ENCODE measurements around the gene MINK1. TPM values are rescaled to one million over a fixed set of nuclear protein-coding genes. Genes with fewer than 3 reads are reported as not detected.

Gene MINK1
- total RNA-seq, 1 experiment from 2014 or later = 105 TPM

DNA sequence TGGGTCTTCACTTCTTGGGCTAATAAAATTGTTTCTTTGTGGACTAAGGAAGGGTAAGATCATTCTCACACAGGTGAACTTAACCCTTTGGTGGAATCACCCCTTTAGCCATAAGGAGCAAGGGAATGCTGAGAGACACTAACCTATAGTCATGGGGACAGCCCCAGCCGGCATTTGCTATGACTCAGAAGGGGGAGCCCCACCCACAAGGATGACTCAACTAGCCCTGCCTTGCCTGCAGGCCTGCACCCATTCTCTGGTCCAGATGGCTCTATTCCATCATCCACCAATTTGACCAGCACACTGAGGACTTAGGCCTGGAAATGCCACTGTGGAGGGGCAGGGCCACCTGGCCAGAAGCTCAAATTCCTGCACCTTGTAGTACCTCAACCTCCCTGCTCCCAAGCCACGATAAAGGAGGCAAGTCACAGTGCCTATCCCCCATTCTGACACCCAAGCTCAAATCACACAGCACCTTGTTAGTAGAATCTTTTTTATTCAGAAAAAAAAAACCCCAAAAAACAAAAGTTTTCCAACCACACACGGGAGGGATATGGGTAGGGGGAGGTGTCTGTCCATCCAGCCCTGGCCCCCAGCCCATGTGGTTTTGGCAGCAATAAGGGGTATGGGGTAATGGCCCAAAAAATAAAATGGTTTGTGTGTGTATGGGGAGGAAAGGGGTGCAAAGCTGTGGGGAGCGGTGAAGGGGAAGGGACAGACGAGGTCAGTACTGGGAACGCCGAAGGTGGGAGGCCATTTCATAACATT is 112.2 kb downstream of the MINK1 start (continued):
- TF ChIP-seq, protein P1, sequence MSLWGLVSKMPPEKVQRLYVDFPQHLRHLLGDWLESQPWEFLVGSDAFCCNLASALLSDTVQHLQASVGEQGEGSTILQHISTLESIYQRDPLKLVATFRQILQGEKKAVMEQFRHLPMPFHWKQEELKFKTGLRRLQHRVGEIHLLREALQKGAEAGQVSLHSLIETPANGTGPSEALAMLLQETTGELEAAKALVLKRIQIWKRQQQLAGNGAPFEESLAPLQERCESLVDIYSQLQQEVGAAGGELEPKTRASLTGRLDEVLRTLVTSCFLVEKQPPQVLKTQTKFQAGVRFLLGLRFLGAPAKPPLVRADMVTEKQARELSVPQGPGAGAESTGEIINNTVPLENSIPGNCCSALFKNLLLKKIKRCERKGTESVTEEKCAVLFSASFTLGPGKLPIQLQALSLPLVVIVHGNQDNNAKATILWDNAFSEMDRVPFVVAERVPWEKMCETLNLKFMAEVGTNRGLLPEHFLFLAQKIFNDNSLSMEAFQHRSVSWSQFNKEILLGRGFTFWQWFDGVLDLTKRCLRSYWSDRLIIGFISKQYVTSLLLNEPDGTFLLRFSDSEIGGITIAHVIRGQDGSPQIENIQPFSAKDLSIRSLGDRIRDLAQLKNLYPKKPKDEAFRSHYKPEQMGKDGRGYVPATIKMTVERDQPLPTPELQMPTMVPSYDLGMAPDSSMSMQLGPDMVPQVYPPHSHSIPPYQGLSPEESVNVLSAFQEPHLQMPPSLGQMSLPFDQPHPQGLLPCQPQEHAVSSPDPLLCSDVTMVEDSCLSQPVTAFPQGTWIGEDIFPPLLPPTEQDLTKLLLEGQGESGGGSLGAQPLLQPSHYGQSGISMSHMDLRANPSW (CRISPR knock-in tag; conservative IDR thresholded peaks at IDR 0.05; ENCODE audit: low read depth) = no peak
- TF ChIP-seq JAZF1 (CRISPR knock-in tag; IDR thresholded peaks at IDR 0.05) (no peak), ZNF232 (CRISPR knock-in tag; IDR thresholded peaks at IDR 0.05) (0 out of 2 replicates have a peak, but pooled peaks have one; percentile 11), ZNF416 (CRISPR knock-in tag; IDR thresholded peaks at IDR 0.05) (no peak), NR1H2 (CRISPR knock-in tag; IDR thresholded peaks at IDR 0.05) (no peak), TEAD4 (CRISPR knock-in tag; IDR thresholded peaks at IDR 0.05) (no peak), TP53 (CRISPR knock-in tag; IDR thresholded peaks at IDR 0.05) (no peak), ZBTB21 (CRISPR knock-in tag; IDR thresholded peaks at IDR 0.05; ENCODE audit: borderline replicate concordance) (0 out of 2 replicates have a peak, but pooled peaks have one; percentile 15)
- TF ChIP-seq, protein P2, sequence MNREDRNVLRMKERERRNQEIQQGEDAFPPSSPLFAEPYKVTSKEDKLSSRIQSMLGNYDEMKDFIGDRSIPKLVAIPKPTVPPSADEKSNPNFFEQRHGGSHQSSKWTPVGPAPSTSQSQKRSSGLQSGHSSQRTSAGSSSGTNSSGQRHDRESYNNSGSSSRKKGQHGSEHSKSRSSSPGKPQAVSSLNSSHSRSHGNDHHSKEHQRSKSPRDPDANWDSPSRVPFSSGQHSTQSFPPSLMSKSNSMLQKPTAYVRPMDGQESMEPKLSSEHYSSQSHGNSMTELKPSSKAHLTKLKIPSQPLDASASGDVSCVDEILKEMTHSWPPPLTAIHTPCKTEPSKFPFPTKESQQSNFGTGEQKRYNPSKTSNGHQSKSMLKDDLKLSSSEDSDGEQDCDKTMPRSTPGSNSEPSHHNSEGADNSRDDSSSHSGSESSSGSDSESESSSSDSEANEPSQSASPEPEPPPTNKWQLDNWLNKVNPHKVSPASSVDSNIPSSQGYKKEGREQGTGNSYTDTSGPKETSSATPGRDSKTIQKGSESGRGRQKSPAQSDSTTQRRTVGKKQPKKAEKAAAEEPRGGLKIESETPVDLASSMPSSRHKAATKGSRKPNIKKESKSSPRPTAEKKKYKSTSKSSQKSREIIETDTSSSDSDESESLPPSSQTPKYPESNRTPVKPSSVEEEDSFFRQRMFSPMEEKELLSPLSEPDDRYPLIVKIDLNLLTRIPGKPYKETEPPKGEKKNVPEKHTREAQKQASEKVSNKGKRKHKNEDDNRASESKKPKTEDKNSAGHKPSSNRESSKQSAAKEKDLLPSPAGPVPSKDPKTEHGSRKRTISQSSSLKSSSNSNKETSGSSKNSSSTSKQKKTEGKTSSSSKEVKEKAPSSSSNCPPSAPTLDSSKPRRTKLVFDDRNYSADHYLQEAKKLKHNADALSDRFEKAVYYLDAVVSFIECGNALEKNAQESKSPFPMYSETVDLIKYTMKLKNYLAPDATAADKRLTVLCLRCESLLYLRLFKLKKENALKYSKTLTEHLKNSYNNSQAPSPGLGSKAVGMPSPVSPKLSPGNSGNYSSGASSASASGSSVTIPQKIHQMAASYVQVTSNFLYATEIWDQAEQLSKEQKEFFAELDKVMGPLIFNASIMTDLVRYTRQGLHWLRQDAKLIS (CRISPR knock-in tag; IDR thresholded peaks at IDR 0.05; ENCODE audit: borderline replicate concordance) = no peak
- TF ChIP-seq, protein P3, sequence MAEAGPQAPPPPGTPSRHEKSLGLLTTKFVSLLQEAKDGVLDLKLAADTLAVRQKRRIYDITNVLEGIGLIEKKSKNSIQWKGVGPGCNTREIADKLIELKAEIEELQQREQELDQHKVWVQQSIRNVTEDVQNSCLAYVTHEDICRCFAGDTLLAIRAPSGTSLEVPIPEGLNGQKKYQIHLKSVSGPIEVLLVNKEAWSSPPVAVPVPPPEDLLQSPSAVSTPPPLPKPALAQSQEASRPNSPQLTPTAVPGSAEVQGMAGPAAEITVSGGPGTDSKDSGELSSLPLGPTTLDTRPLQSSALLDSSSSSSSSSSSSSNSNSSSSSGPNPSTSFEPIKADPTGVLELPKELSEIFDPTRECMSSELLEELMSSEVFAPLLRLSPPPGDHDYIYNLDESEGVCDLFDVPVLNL (CRISPR knock-in tag; IDR thresholded peaks at IDR 0.05; ENCODE audit: borderline replicate concordance, low read depth) = no peak
- TF ChIP-seq, protein P4, sequence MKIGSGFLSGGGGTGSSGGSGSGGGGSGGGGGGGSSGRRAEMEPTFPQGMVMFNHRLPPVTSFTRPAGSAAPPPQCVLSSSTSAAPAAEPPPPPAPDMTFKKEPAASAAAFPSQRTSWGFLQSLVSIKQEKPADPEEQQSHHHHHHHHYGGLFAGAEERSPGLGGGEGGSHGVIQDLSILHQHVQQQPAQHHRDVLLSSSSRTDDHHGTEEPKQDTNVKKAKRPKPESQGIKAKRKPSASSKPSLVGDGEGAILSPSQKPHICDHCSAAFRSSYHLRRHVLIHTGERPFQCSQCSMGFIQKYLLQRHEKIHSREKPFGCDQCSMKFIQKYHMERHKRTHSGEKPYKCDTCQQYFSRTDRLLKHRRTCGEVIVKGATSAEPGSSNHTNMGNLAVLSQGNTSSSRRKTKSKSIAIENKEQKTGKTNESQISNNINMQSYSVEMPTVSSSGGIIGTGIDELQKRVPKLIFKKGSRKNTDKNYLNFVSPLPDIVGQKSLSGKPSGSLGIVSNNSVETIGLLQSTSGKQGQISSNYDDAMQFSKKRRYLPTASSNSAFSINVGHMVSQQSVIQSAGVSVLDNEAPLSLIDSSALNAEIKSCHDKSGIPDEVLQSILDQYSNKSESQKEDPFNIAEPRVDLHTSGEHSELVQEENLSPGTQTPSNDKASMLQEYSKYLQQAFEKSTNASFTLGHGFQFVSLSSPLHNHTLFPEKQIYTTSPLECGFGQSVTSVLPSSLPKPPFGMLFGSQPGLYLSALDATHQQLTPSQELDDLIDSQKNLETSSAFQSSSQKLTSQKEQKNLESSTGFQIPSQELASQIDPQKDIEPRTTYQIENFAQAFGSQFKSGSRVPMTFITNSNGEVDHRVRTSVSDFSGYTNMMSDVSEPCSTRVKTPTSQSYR (CRISPR knock-in tag; IDR thresholded peaks at IDR 0.05) = 0 out of 2 replicates have a peak, but pooled peaks have one; percentile 32

DNA sequence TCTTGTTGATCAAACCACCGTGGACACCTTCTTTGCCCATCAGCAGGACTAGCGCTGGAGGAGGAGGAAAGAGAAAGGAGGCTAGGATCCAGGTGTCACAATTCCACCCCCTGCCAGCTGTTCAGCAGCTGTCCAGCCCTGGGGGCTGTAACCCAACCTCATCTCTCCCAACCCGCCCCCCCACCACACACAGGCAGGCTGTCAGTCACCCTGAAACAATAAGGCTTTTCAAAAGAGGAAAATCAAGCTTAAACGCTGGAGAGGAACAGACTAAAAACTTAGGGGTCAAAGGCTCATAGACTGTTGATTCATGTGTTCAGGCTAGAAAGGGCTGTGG is 112.8 kb downstream of the MINK1 start:
- peaks cover 43% of the 10 kb centered on the region for H3K36me3 Mint-ChIP-seq

More for the DNA sequence above, 112.8 kb downstream of the MINK1 start:
- peaks cover 36% of the 10 kb centered on the region for H3K4me1 Mint-ChIP-seq
- POLR2A ChIA-PET = interaction anchor here (0.6 to 3.5 kb wide), 4 partner anchors 23 to 151 kb away, joined by 3 to 45 read pairs (median 4); partner anchors contain the start of gene SPAG7
- H3K9me3 Mint-ChIP-seq = no peaks in the 10 kb centered on the region
- ATAC-seq = no peak
- CTCF ChIA-PET = interaction anchor here (1.5 kb wide), 1 partner anchor 37 kb away, joined by 4 read pairs; no protein-coding TSS in a partner anchor
- peak overlapping the region; percentile 91 for H3K4me3 Mint-ChIP-seq
- no peak for DNase-seq (ENCODE audit: low spot score)
- no peaks in the 10 kb centered on the region for H3K27me3 Mint-ChIP-seq (ENCODE audit: low read depth)
- peak overlapping the region; percentile 97 for H3K27ac Mint-ChIP-seq
- TF ChIP-seq ZNF263 (CRISPR knock-in tag; IDR thresholded peaks at IDR 0.05; ENCODE audit: low read depth) (no peak), TP53 (CRISPR knock-in tag; IDR thresholded peaks at IDR 0.05) (no peak), FOXP1 (CRISPR knock-in tag; IDR thresholded peaks at IDR 0.05; ENCODE audit: borderline replicate concordance) (no peak), TCF7 (CRISPR knock-in tag; IDR thresholded peaks at IDR 0.05; ENCODE audit: low read depth) (no peak), GRHL2 (CRISPR knock-in tag; IDR thresholded peaks at IDR 0.05; ENCODE audit: insufficient replicate concordance, severe bottlenecking) (no peak), SMAD4 (CRISPR knock-in tag; IDR thresholded peaks at IDR 0.05) (no peak), SMAD3 (CRISPR knock-in tag; IDR thresholded peaks at IDR 0.05; ENCODE audit: borderline replicate concordance) (no peak)

All from WTC11 (cell line).